GM18526 (cell line): ENCODE data around the gene PDCD1.

Source experiments
- POLR2A ChIP-seq: IDR thresholded peaks from 3 replicates; pipeline ENCODE4 v1.6.1; 2011; ENCODE audit not compliant: insufficient read length; ENCODE audit errors: extremely low read depth

The PDCD1 gene

DNA sequence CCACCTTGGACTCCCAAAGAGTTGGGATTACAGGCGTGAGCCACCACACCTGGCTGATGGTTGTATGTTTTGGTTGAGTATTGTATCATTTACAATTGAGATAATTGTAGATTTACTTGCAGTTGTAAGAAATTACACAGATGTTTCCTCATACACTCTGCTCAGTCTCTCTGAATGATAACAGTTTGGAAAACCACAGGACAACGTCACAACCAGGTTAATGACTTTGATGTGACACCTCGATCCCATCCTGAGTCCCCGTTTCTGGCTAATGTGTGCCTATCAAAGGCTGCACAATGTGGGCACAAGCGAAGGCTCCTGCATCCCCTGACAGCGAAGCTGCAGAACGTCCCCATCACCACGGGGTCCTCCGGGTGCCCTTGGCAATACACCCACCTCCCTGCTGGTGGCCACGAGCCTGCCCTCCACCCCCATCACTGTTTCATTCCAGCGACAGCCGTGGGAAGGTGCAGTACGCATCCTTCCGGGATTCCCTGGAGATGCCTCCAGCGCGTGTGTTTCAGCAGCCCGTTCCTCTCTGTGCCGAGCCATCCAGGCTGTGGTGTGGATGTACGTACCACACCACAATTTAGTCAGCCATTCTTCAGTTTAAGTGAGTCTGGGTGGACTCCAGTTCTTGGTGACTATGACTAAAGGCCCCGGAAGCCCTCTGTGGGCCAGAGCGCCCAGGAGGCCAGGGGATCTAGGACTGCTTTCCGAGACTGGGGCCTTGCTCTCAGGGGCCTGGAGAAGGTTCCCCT is 4.3 kb upstream of the PDCD1 start:
- no peak for TF ChIP-seq POLR2A

DNA sequence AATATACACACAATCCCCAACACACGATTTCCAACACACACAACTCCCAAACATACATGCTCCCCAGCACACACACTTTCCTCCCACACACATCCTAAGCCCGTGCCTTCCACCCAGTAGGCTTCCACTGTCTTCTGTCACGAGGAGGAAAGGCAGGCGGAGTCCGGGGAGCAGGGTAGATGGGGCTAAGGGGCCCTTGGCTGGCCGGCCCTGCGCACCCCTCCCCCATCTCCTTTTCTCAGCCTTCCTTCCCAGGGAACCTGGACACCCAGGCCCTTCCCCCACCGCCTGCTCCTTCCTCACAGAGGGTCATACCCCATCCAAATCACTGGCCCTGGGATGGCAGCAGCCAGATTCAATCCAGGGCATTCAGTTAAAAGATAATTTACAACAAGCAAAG is 3.4 kb upstream of the PDCD1 start:
- no peak for TF ChIP-seq POLR2A

DNA sequence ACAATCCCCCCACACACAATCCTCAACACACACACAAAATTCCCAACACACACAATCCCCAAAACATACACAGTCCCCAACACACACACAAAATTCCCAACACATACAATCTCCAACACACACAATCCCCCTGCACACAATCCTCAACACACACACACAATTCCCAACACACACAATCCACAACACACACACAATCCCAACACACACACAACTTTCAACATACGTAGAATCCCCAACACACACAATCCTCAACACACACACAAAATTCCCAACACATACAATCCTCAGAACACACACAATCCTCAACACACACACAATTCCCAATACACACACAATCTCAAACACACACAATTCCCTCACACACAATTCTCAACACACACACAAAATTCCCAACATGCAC is 2.6 kb upstream of the PDCD1 start:
- no peak for TF ChIP-seq POLR2A

DNA sequence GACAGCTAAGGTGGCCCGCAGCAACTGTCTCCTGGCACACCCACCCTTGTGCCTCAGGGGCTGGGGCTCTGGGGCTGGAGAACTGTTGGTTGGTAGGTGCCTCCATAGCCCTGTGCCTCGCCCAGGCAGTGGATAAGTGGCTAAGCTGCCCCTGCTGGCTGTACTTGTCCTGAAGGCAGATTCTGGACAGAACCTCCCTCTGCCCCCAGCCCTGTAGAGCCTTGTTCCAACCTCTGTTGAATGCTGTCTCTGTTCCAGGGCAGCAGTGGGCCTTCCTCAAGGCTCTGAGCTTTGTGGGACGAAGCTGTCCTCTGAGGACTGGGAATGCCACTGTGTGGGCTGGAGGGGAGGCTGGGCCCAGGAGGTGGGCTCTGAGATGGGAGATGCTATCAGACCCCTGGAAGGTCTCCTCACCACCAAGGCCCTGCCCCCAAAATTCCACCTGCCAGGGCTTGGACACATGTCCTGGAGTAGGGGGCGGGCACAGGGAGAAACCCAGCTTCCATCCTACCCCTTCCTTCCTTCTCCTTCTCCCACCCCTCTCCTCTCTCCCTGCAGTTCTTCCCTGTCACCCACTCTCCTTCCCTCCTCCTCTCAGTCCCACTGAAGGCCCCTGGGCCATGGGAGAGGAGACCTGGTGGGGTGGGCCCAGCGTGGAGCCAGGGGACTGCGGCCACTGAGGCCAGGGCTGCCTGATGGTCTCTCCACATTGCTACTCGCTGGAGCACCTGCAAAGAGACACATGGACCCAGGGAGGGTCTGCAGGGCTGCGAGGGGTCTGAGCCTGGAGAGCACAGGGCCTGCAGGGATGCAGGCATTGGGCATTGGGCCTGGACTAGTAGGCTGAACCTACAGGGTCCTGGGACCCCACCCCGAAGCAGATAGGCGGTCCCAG is 1.7 kb upstream of the PDCD1 start:
- TF ChIP-seq POLR2A: no peak

DNA sequence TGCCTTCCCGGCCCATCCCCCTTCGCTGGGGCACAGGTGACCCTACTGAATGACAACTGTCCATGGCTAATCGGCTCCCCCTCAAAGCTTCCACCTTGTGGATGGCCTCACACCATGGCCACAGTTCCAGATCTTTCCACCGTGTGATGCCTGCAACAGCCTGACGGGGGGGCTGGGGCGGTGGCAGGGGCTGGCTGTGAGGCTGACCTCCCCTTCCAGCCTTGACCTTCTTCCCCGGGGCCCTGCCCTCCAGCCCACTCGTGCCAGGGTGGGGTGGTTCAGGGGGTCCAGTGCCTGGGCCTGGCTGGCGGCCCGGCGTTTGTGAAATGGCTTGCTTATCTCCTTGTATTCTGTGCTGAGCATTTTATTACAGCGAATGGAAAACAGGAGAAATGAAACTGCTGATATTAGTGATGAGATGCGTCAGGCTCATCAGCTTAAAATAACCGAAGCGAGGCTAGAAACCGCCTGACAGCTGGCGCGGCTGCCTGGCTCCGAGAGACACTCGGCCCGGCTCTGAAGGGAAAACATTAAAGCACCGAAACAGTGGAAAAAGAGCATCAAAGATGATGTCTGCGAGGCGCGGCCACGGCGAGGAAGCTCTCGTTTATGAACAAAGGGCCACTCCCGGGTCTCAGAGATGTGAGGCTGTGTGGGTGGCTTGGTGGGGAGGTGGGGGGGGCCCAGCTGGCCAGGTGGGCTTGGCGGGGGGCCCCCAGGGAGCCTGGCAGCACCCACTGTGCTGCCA is 916 bp upstream of the PDCD1 start:
- peak; percentile 42 for TF ChIP-seq POLR2A

DNA sequence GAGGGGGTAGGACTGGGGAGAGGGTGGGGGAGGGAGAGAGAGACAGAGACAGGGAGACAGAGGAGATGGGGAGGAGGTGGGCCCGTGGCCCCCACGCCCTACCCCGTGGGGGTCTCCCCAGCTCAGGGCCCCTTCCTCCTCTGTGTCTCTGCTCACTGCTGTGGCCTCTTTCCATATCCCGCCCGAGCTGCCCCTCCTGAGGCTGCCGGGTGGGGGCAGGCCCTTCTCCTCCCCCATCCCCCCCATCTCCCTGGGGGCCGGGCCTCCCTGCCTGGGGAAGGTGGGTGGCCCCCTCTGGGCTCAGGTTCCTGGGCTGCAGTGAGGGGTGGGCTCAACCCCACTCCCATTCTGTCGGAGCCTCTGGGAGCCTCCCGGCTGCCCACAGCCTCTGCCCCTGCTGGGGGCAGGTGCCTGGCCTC is 332 bp upstream of the PDCD1 start:
- no peak for TF ChIP-seq POLR2A

DNA sequence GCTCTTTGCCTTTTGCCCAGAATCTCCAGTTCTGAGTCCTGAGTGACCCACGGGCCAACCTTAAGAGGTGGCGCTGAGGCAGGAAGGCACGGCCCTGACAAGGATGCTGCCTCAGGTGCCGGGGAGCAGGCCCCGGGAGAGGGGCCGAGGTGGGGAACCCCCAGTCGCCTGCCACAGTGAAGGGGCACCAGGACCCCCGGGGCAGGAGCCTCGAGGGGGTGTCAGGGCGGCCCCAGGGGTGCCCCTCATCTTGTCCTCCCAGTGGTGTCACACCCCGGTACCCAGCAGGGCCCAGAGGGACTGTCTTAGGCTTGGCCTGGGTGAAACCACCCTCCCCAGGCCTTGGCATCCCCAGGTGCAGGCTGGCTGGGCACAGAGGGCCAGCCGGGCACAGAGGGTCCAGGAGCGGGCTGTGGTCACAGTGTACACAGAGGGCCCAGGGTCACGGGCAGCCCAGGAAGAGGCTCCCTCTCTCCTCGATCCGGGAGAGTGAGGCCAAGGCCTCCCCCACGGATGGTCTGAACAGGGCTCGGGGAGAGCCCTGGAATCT is 1.0 kb downstream of the PDCD1 start:
- no peak for TF ChIP-seq POLR2A

DNA sequence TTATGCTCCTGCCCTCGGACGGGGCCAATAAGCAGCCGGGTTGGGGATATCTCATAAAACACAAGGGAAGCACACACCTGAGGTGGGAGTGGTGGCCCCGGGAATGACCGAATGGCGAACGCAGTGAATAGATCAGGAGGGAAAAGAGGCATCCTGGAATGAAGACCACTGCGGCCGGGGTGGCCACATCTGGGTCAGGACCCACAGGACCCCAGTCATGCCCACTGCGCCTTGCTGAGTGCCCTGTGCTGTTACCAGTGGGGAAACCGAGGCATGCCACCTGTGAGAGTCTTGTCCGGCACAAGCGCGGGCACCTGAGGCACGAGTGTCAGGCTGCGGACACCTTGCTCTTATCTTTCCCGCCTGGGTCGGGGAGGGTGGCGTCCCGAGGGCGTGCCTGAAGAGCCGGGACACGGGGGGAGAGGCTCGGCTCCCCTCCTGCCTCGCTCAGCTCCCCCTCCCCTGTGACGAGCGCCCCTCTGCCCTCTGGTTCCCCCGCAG is 1.6 kb downstream of the PDCD1 start:
- TF ChIP-seq POLR2A: no peak

DNA sequence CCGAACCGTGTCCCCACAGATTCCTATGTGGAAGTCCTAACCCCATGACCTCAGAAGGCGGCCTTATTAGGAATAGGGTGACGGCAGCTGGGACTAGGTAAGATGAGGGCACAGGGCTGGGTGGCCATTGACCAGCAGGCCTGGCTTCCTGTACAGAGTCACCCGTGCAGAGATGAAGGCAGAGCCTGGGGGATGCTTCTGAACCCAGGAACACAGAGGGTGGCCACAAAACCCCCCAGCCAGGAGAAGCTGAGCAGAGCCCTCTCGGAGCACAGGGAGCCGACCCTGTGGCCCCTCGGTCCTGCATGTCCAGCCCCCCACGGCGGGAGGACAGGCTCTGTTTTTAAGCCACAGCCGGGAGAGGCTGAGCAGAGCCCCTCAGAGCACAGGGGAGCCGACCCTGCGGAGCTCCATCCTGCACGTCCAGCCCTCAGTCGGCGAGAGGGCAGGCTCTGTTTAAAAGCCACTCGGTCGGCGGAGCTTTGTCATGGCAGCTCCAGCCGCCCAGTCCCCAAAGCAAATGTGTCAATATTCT is 2.7 kb downstream of the PDCD1 start:
- TF ChIP-seq POLR2A: no peak

DNA sequence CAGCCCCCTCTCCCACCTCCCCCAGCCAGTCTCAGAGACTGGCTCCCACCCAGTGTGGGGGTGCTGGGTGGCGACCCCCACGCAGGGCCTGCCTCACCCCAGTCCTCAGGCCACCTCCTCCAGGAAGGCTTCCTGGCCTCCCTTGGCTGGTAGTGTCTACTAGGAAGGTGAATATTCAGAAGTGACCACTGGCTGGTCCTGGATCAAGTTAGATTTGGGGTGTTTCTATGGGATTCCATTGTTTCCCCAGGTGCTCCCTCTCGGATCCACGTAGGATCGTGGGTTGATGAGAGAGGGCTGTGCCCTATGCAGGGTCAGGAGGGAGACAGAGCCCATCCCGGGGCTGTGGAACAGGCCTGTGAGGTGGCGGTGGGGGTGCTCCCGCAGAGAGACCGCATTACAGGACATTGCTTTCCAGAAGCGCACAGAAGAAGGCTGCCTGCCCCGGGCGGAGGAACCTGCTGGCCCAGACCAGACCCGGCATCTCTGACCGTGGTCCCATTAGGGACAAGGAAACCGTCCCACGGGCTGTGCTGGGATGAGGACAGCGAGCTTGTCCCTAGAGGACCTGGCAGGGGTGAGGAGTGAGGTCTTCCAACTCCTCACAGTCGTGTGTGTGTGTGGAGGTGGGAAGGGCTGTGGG is 3.3 kb downstream of the PDCD1 start:
- TF ChIP-seq POLR2A: no peak

DNA sequence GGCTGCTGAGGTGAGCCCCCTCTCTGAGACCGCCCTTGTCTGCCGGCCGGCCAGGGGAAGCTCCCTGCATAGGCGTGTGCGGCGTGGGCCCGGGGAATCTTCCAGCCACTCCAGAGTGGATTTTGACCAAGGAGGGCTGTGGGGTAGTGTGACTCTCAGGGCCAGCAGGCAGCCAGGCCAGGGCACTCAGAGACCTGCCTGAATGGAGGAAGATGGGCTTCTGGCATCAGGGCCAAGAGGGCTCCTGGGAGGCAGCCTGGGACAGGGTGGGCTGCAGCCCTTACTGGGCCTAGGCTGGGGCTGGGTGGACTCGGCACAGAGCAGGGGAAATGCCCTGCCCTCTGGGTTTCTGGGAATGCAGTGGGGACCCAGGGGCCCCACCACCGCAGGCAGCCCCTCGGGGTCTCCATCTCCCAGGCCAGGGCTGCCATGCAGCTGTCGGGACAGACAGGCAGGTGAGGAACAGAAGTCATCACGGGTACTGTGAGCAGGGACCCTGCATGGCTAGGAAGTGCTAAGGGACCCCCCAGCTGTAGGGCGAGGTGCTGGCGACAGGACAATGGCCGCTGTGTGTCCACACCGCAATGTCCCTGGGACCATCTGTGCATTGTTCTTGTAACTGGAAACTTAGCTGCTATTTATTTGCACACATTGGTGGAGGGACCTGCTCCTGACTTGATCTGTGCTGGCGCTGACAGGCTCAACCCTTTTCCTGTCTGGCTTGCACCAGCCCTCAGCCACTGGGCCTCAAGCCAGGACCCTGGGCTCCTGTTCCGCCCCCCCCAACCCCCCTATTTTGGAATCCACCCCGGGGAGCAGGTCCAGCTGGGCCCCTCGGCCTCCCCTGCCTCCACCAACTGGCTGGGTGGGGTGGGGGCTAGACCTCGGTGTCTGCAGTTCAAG is 4.1 kb downstream of the PDCD1 start:
- TF ChIP-seq POLR2A: no peak

DNA sequence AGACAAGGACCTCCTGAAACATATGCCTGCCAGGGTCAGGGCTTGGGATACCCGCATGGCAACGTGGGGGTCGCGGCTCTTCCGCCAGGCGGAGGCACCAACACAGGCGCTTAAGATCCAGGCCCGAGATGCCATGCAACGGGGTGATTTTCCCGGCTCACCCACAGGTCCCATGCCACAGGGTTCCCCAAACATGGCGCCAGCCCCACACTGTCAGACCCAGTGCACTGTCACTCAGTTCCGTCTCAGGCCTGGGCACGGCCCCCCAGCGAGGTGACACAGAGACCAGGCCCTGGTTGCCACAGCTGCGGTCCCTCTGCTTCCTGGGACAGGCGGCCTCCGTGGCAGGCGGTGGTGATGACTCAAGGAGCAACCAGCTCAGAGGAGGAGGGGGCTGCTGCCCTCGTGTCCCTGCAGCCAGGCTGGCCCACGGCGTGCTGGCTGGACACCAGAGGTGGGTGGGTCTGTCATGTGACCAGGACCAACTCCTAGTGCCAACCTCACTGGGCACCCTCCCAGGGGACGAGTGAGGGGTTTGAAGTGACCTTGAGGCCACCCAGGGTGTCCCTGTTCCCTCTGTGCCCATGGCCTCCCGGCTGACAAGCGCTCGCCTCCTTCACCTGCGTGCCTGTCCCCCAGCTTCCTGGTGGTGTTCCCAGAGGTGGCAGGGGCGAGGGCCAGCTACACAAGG is 4.9 kb downstream of the PDCD1 start:
- TF ChIP-seq POLR2A: no peak
